Right ventricle myocardium inferior (tissue), 1 donor: ENCODE measurements around the gene SOAT2. TPM values are rescaled to one million over a fixed set of nuclear protein-coding genes. Genes with fewer than 3 reads are reported as not detected.
"Not testable (repeated sequence)": the region's sequence is repeated elsewhere in the genome, so short reads cannot be mapped to it uniquely, and the experiment has no call there.

ENCODE experiments used
- ATAC-seq: fragments of 200-7000 bp; cut with Tn5 transposase; one replicate; pipeline ENCODE4 v1.9.1; 2020; ENCODE audit warnings: mild to moderate bottlenecking, moderate library complexity
- DNase-seq: peaks from one replicate; pipeline ENCODE4 v3.0.0; 2021; ENCODE audit errors: missing footprints
- intact Hi-C: fragments of 100-400 bp; cut with DNase I; formaldehyde crosslinking; loops from one replicate; pipeline ENCODE4 v1.11.0; 2022
- total RNA-seq: library from RNA; stranded (reverse); fragmentation: NEBNext Ultra II Directional; extraction: Animal tissue kit (Norgen Biotek cat#: 25700); gene quantifications from one replicate; pipeline ENCODE4 v1.2.1, GENCODE V29; 2021
- donor health status: DM: no; HTN: yes; CAD: no; lungs with severe emphysema.

The SOAT2 gene
- total RNA-seq, 1 donor from 2014 or later: not detected

DNA sequence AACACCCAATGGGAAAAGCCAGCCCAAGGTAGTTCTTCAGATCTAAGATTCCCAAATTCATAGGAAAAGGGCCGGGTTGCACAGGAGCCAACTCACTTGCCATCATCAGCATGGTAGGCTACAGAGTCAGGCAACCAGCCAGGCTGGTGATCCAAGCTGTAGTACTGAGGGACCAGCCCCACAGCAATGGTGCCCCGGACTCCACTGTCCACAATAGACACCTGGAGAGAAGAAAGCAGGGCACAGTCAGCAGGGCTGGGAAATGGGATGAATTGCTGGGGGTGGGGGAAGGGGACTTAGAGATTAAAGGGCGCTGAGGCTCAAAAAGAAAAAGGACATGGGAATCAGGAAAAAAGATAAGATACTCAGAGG is 28.3 kb upstream of the SOAT2 start:
- DNase-seq (no peak), ATAC-seq (no peak)
- intact Hi-C loops: loop anchor here (5.0 kb wide), 1 partner anchor 107 kb away; the partner anchor contains the start of genes CSAD and ZNF740

- DNase-seq: no peak
- intact Hi-C loops: no loop called here
- ATAC-seq: no peak
Observed at GRCh38 chr12:53076461-53076860, 26.8 kb upstream of the SOAT2 start.

DNA sequence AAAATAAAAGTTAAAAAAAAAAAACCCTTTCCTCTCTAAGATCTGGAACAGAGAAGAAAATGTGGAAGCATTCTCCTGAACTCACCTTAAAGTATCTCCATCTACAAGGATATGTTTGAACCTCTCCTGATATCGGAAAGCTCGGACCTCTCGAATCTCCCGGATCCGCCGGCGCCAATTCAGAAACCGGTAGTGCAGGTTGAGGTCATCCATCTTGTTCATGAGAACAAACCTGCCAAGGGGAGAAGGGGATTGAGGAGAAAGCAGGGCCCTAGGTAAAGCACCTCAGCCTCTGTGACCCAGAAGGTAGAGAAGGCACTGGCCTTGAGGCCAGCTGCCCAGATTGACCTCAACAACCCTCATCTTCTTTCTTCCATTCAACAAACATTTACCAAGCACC is 26.3 kb upstream of the SOAT2 start:
- intact Hi-C loops: no loop called here
- DNase-seq: no peak
- no peak for ATAC-seq

- ATAC-seq (no peak), DNase-seq (no peak)
- intact Hi-C loops: loop anchor here (2.0 kb wide), 1 partner anchor 18 kb away; the partner anchor contains the start of gene IGFBP6
Observed at GRCh38 chr12:53078425-53079225, 24.7 kb upstream of the SOAT2 start.

- DNase-seq: peak; percentile 99
- ATAC-seq: peak; percentile 99
- intact Hi-C loops: loop anchor here (2.0 kb wide), 1 partner anchor 17 kb away; the partner anchor contains the start of gene IGFBP6
Observed at GRCh38 chr12:53079226-53080117, 23.8 kb upstream of the SOAT2 start, which contains the start of gene SPRYD3. Gene SPRYD3 (minus strand): TSS chr12:53079390. CDS start chr12:53079333, 57 bp downstream.

DNA sequence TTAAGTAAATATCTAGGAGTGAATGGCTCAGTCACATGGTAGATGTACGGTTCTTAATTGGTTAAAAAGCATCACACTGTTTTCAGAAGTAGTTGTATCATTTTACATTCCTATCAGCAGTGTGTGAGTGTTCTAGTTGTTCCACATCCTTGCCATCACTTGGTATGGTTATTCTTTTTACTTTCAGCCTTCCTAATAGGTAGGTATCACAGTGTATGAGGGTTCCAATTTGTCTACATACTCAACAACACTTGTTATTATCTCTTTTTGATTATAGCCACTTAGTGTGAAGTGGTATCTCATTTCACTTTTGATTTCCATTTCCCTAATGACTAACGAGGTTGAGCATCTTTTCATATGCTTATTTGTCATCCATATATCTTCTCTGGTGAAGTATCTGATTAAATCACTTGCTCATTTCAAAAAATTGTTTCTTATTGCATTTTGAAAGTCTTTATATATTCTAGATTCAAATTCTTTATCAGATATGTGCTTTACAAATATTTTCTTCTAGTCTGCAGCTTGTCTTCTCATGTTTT is 20.6 kb upstream of the SOAT2 start:
- no peak for DNase-seq
- intact Hi-C loops: no loop called here
- ATAC-seq: no peak

GRCh38 chr12:53086361-53086760 is 16.9 kb upstream of the SOAT2 start:
- ATAC-seq (no peak), DNase-seq (no peak)
- intact Hi-C loops: no loop called here

DNA sequence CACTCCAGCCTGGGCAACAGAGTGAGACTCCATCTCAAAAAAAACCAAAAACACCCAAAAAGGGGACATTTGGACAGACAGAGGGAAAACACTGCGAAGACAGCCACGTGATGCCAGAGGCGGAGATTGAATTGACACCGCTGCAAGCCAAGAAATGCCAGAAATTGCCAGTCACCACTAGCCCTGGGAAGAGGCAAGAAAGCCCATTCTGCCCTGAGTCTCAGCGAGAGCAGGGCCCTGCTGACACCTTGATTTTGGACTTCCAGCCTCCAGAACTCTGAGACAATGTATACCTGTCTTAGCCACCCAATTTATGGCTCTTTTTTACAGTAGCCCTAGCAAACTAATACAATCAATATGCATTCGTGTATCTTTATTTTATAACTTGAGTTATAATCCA is 13.2 kb upstream of the SOAT2 start:
- no peak for DNase-seq
- intact Hi-C loops: loop anchor here (10.0 kb wide), 1 partner anchor 45 kb away; no protein-coding TSS in a partner anchor

DNA sequence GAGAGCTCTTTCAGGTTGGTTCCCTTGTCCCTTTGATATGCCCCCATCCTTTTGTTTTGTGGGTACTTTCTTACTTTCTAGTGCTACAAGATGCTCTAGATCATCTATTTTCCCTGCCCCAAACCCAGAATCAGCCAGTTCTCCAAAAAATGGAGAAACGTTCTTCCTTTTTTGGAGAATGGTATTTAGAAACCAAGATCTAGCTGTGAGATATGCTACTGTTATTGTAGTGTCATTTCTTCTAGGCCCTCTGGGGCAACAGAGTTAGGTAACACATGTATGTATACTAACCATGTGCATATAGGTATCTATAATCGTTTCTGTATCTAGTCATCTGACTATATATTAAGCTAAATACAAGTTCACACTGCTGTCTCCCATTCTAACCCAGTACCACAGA is 12.7 kb upstream of the SOAT2 start:
- intact Hi-C loops: loop anchor here (10.0 kb wide), 1 partner anchor 46 kb away; no protein-coding TSS in a partner anchor
- DNase-seq: no peak
- no peak for ATAC-seq

More for the DNA sequence above, 13.2 kb upstream of the SOAT2 start:
- no peak for ATAC-seq

DNA sequence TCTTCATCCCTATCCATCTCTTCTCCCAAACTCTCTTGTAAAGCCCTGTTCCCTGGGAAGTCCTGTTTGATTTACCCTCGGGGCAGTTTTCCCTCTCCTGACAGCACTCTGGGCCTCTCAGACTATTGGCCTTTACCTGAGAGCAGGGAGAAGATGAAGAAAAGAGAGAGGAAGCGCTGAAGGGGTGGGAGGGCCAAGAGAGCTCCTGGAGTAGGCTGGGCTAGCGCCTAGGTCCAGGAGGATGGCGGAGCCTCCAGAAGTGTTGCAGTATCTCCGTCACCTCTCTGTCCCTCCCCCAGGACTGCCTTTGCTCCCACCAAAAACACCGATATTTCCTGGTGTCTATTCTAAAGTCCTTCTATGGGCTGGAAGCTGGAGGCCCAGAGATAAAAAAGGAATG is 11.5 kb upstream of the SOAT2 start:
- ATAC-seq (no peak), DNase-seq (no peak)
- intact Hi-C loops: loop anchor here (10.0 kb wide), 1 partner anchor 47 kb away; no protein-coding TSS in a partner anchor

DNA sequence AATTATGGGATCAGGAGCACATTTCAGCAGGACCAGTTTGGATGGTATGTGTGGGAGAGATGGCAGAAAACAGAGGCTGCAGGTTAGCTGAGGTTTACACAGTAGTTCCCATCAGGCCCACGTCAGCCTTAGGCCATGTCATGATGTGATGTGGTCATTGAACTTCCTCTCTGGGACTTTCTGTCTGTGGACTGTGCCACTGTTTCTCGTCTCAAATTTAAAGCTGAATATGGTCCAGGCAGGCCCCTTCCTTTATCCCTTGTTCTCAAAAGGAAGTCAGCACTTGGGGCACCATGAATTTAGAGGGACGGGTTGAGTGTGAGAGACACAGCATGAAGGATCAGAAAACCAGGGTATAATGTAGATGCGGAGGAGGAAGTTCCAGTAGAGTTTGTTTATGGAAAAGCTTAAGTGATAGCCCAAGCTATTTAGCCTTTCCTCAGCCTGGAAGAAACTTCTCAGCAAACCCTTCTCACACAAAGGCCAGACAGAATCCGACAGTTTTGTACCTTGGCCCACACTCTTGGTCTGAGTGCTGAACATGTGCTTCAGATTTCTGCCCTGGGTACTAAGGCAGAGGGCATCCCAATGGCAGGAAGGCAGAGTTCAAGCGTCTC is 9.4 kb upstream of the SOAT2 start:
- ATAC-seq: no peak
- DNase-seq: no peak
- intact Hi-C loops: loop anchor here (10.0 kb wide), 1 partner anchor 49 kb away; no protein-coding TSS in a partner anchor

DNA sequence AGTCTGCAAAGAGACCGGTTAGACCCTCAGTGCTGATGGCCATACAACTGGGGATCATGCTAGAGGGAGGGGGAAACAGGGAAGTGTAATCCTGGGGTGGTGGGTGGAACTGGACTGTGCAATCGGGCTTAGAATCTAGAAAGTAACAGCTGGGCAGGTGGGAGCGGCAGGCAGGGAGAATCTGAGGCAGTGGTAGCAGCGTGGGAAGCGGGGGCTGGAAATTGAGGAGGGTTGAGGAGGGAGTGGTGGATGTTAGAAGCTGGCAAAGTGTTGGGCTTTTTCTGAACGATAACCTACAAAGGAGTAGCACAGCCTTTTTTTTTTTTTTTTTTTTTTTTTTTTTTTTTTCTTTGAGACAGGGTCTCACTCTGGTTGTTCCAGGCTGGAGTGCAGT is 8.9 kb upstream of the SOAT2 start:
- DNase-seq (no peak), ATAC-seq (no peak)
- intact Hi-C loops: loop anchor here (10.0 kb wide), 1 partner anchor 50 kb away; no protein-coding TSS in a partner anchor

- not testable (repeated sequence) for DNase-seq, ATAC-seq
- intact Hi-C loops: loop anchor here (10.0 kb wide), 1 partner anchor 50 kb away; no protein-coding TSS in a partner anchor
Observed at GRCh38 chr12:53094796-53095595, 8.3 kb upstream of the SOAT2 start.

- intact Hi-C loops: loop anchor here (10.0 kb wide), 1 partner anchor 51 kb away; no protein-coding TSS in a partner anchor
- ATAC-seq, DNase-seq: not testable (repeated sequence)
Observed at GRCh38 chr12:53095596-53095895, 7.7 kb upstream of the SOAT2 start.

DNA sequence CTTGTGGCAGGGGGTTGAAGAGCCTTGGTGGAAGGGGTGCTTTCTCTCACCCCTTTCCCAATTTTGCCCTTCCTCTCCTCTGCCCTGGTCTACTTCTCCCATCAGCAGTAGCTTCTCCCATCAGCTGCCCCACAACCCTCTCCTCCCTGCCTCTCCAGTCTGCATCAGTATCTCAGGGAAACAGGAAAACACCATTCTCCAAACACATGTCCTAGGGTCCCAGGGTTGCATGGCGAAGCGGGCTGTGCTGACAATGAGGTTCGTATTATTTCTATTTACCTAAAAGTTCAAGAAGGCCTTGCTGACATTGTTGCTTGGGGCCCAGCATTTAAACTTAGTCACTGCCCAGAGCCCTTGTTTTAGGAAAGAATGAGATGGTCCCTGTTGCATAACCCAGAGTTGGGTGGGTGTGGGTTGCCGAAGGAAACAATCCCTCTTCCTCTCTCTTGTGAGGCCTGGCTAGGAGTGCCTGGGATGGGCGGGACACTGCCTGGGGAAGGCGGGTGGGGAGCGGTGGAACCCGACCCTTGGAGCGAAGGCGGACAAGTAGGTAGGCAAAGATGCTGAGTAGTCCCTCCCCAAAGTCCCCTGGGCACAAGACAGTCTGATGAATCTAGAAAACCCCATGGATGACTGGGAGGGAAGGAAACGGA is 7.1 kb upstream of the SOAT2 start:
- intact Hi-C loops: loop anchor here (2.0 to 10.0 kb wide), 2 partner anchors 17 to 51 kb away; partner anchors contain the start of gene SPRYD3
- DNase-seq (peak; percentile 89), ATAC-seq (peak; percentile 73)

DNA sequence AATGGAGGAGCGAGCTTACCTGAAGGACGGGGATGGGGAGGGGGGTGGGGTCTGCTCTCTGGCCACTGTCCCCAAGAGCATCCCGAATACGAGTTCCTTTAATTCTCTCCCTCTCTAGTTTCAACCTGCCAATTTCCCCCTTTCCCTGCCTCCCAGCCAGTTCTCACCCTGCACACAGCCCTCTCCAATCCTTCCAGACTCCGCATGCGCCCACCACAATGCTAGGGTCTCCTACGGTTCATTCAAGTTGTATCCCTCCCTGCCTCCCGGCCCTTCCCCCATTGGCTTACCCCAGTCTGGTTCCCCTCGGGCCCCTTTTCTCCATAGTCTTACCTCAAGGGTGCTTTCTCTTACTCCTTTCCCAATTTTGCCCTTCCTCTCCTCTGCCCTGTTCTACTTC is 6.5 kb upstream of the SOAT2 start:
- intact Hi-C loops: loop anchor here (2.0 to 10.0 kb wide), 2 partner anchors 18 to 52 kb away; partner anchors contain the start of gene SPRYD3

GRCh38 chr12:53097207-53097563 is 6.1 kb upstream of the SOAT2 start:
- intact Hi-C loops: loop anchor here (2.0 to 10.0 kb wide), 2 partner anchors 18 to 52 kb away; partner anchors contain the start of gene SPRYD3
- DNase-seq (no peak), ATAC-seq (peak; percentile 52)

More for the DNA sequence above, 6.5 kb upstream of the SOAT2 start:
- ATAC-seq (no peak), DNase-seq (no peak)
